NCI-H1417 (cell line): Measurements from ENCODE around the gene ARHGAP33.
"Not testable (repeated sequence)": the region's sequence is repeated elsewhere in the genome, so short reads cannot be mapped to it uniquely, and the experiment has no call there.

ENCODE experiments used
- DNase-seq, 3 experiments: peaks; one replicate each; lab custom pipeline; 2025; lab: John Stamatoyannopoulos, UW

The ARHGAP33 gene

GRCh38 chr19:35793381-35794165 is 18.2 kb downstream of the ARHGAP33 start:
- DNase-seq, result no peak

GRCh38 chr19:35795564-35795963 is 20.2 kb downstream of the ARHGAP33 start:
- not testable (repeated sequence) for DNase-seq

GRCh38 chr19:35796645-35797542 is 21.5 kb downstream of the ARHGAP33 start:
- DNase-seq, result no peak

- no peak for DNase-seq
These were observed 22.3 kb downstream of the ARHGAP33 start for GRCh38 chr19:35797663-35798062.

GRCh38 chr19:35801828-35802227 is 26.5 kb downstream of the ARHGAP33 start:
- DNase-seq, result no peak

GRCh38 chr19:35805526-35806102 is 30.2 kb downstream of the ARHGAP33 start:
- peak in 2 of 3 experiments; percentile 26 to 58 for DNase-seq

- no peak for DNase-seq
These were observed 31.2 kb downstream of the ARHGAP33 start for GRCh38 chr19:35806597-35806996.

- DNase-seq, result no peak
These were observed 32.3 kb downstream of the ARHGAP33 start for GRCh38 chr19:35807633-35808032.

GRCh38 chr19:35811317-35812219 is 36.2 kb downstream of the ARHGAP33 start:
- no peak for DNase-seq

- DNase-seq, result no peak
These were observed 37.1 kb downstream of the ARHGAP33 start, which contains the start of gene PRODH2 for GRCh38 chr19:35812220-35813042. Gene PRODH2 (minus strand): TSS chr19:35812845. CDS start chr19:35812805, 40 bp downstream.

- DNase-seq, result no peak
These were observed 37.9 kb downstream of the ARHGAP33 start for GRCh38 chr19:35813043-35813890.

- DNase-seq, result no peak
These were observed 40.9 kb downstream of the ARHGAP33 start for GRCh38 chr19:35816262-35816661.

GRCh38 chr19:35816846-35817245 is 41.5 kb downstream of the ARHGAP33 start:
- no peak for DNase-seq

GRCh38 chr19:35818445-35818844 is 43.1 kb downstream of the ARHGAP33 start:
- no peak for DNase-seq

GRCh38 chr19:35822579-35822978 is 47.2 kb downstream of the ARHGAP33 start:
- no peak for DNase-seq

- DNase-seq, result no peak
These were observed 48.8 kb downstream of the ARHGAP33 start for GRCh38 chr19:35824150-35824549.

- DNase-seq, result no peak
These were observed 53.4 kb downstream of the ARHGAP33 start for GRCh38 chr19:35828692-35829301.

- DNase-seq, result no peak
These were observed 55.6 kb downstream of the ARHGAP33 start for GRCh38 chr19:35830986-35831385.

- no peak for DNase-seq
These were observed 56.7 kb downstream of the ARHGAP33 start for GRCh38 chr19:35832054-35832453.
